HepG2 (cell line): ENCODE measurements around the gene SNAPC4. TPM values are rescaled to one million over a fixed set of nuclear protein-coding genes. Genes with fewer than 3 reads are reported as not detected.

Experiments used
- ATF7-NPFF ChIP-seq: sonication (generic); formaldehyde crosslinking; IDR thresholded peaks from 2 replicates; pipeline ENCODE4 v1.8.1; 2023; ENCODE audit warnings: mild to moderate bottlenecking, low read depth, missing genetic modification reagents, moderate library complexity
- CBX5 ChIP-seq: sonication (generic); formaldehyde crosslinking; IDR thresholded peaks from 2 replicates; pipeline ENCODE4 v1.4.0; 2020; ENCODE audit warnings: missing genetic modification reagents, borderline replicate concordance
- CHCHD3 ChIP-seq: sonication (generic); formaldehyde crosslinking; IDR thresholded peaks from 2 replicates; pipeline ENCODE4 v1.8.0; 2022; ENCODE audit warnings: mild to moderate bottlenecking, missing genetic modification reagents, moderate library complexity
- CHD4 ChIP-seq: fragments of 200-600 bp; sonication (generic); IDR thresholded peaks from 2 replicates; pipeline ENCODE4 v1.7.0; 2017; ENCODE audit warnings: mild to moderate bottlenecking, low read length, borderline replicate concordance
- HDAC1 ChIP-seq: sonication (generic); formaldehyde crosslinking; IDR thresholded peaks from 2 replicates; pipeline ENCODE4 v1.5.1; 2020; ENCODE audit warnings: mild to moderate bottlenecking, missing genetic modification reagents
- MYC ChIP-seq: sonication (generic); formaldehyde crosslinking; IDR thresholded peaks from 2 replicates; pipeline ENCODE4 v1.9.0; 2021; ENCODE audit warnings: missing genetic modification reagents, borderline replicate concordance
- NCOA1 ChIP-seq: sonication (generic); formaldehyde crosslinking; IDR thresholded peaks from 2 replicates; pipeline ENCODE4 v1.9.0; 2021; ENCODE audit warnings: missing genetic modification reagents
- NFATC3 ChIP-seq: sonication (generic); formaldehyde crosslinking; IDR thresholded peaks from 2 replicates; pipeline ENCODE4 v1.5.1; 2020; ENCODE audit warnings: mild to moderate bottlenecking, missing genetic modification reagents
- NR2F2 ChIP-seq: IDR thresholded peaks from 2 replicates; pipeline ENCODE4 v1.6.1; 2012; ENCODE audit warnings: low read depth, inconsistent platforms, borderline replicate concordance
- PHF8 ChIP-seq: sonication (generic); formaldehyde crosslinking; IDR thresholded peaks from 2 replicates; pipeline ENCODE4 v1.5.0; 2020; ENCODE audit warnings: missing genetic modification reagents
- POLR2AphosphoS2 ChIP-seq: IDR thresholded peaks from 2 replicates; pipeline ENCODE4 v1.6.1; 2011; ENCODE audit warnings: low read depth, low read length, improper control_type of control experiment
- ZFY ChIP-seq: sonication (generic); formaldehyde crosslinking; IDR thresholded peaks from 2 replicates; pipeline ENCODE4 v1.4.0; 2020; ENCODE audit warnings: missing genetic modification reagents
- ZNF10 ChIP-seq: sonication (generic); formaldehyde crosslinking; IDR thresholded peaks from 2 replicates; pipeline ENCODE4 v1.4.0; 2020; ENCODE audit warnings: mild to moderate bottlenecking, low read depth, missing genetic modification reagents, borderline replicate concordance
- ZNF761 ChIP-seq: sonication (generic); formaldehyde crosslinking; conservative IDR thresholded peaks from 2 replicates; pipeline ENCODE4 v1.4.0; 2020; ENCODE audit warnings: mild to moderate bottlenecking, missing genetic modification reagents
- ZNF766 ChIP-seq: sonication (generic); formaldehyde crosslinking; IDR thresholded peaks from 2 replicates; pipeline ENCODE4 v1.5.0; 2020; ENCODE audit warnings: missing genetic modification reagents, borderline replicate concordance
- ZSCAN20 ChIP-seq: sonication (generic); formaldehyde crosslinking; IDR thresholded peaks from 2 replicates; pipeline ENCODE4 v1.4.0; 2020; ENCODE audit warnings: missing genetic modification reagents, mild to moderate bottlenecking, borderline replicate concordance
- polyA plus RNA-seq, 8 experiments: library from polyadenylated mRNA; depleted of rRNA in 3 of 8; stranded (reverse) in 7 of 8; unstranded in 1 of 8; fragments of >200 nt; fragmentation: Illumina TruSeq in 4 of 8; extraction: Trizol in 4 of 8; gene quantifications; 2 replicates each; pipeline versions ENCODE4 v1.2.1 to v1.2.3, GENCODE V29; 2011 to 2016; ENCODE audit warnings: low read depth in 4 of 8, missing spikeins in 1 of 8, mixed read lengths in 1 of 8; ENCODE audit not compliant: insufficient read depth in 1 of 8
- total RNA-seq, 5 experiments: library from RNA; depleted of rRNA; stranded (reverse); fragments of >200 nt; fragmentation: Illumina TruSeq; extraction: Trizol; gene quantifications; 2 replicates each; pipeline ENCODE4 v1.2.3, GENCODE V29; 2016; ENCODE audit warnings: low read depth in 1 of 5
- TF ChIP-seq, protein P1 (sequence below): sonication (generic); formaldehyde crosslinking; IDR thresholded peaks from 2 replicates; pipeline ENCODE4 v1.5.0; 2020; ENCODE audit warnings: mild to moderate bottlenecking, low read depth, missing genetic modification reagents, borderline replicate concordance
- TF ChIP-seq, protein P2 (sequence below): sonication (generic); formaldehyde crosslinking; IDR thresholded peaks from 2 replicates; pipeline ENCODE4 v1.4.0; 2020; ENCODE audit warnings: missing genetic modification reagents
- TF ChIP-seq, protein P3 (sequence below): sonication (generic); formaldehyde crosslinking; IDR thresholded peaks from 2 replicates; pipeline ENCODE4 v1.9.0; 2021; ENCODE audit warnings: missing genetic modification reagents, borderline replicate concordance
- TF ChIP-seq, protein P4 (sequence below): sonication (generic); formaldehyde crosslinking; IDR thresholded peaks from 2 replicates; pipeline ENCODE4 v1.9.0; 2021; ENCODE audit warnings: missing genetic modification reagents, borderline replicate concordance

SNAPC4 gene
- total and polyA plus RNA-seq, 2 of the 13 experiments (the other 11 are each of a cell fraction or from before 2014, with no cell fraction given): 2.0 to 6.0 TPM

DNA sequence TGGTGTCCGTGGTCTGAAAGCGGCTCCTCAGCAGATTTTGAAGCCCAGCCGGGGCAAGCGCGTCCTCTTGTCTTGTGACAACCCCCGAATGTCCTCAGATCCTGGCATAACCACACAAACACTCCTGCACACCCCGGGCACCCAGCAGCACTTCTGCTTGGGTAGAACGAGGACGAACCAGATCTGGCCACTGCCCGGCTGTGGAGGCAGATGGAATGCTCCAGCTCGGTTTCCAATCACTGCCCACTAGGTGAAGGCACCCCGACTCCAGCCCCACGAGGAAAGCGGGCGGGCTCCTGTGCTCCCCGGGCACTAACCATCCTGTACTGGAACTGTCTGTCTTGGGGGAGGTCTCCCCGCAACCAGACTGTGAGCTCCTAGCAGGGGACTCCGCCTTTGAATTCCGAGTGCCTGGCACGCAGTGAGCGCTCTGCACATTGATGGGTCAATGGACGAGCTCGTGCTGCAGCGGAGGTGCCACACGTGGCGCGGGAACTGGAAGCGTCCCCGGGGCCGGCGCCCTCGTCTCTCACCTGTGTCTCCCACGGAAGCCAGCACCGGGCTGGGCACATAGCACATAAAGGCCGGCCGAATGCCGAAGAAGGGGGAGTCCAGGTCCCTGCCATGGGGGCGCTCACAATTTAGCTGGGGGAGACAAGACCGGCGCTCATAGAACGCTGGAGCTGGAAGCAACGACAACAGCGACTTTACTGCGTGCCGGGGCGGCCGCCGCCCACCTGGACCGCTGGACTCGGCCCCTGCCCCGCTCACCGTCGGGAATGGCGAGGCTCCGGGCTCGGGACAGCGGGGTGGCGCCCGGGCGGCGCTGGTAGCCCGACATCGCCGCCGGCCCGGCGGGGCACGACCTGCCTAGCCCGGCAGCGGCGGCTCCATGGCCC is 9.8 kb upstream of the SNAPC4 start (continued):
- 0 out of 2 replicates have a peak, but pooled peaks have one; percentile 40 for TF ChIP-seq CHCHD3 (CRISPR knock-in tag)
- TF ChIP-seq HDAC1: no peak
- TF ChIP-seq CHD4: no peak
- peak; percentile 83; the same call in 1 of the 2 replicates for TF ChIP-seq ZNF766
- no peak for TF ChIP-seq ZNF761 (CRISPR knock-in tag)
- no peak for TF ChIP-seq CBX5 (CRISPR knock-in tag)
- peak; percentile 64; the same call in 1 of the 2 replicates for TF ChIP-seq ZSCAN20
- TF ChIP-seq PHF8 (CRISPR knock-in tag): no peak; the same call in 1 of the 2 replicates
- TF ChIP-seq POLR2AphosphoS2: no peak
- TF ChIP-seq, protein P1, sequence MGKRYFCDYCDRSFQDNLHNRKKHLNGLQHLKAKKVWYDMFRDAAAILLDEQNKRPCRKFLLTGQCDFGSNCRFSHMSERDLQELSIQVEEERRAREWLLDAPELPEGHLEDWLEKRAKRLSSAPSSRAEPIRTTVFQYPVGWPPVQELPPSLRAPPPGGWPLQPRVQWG (CRISPR knock-in tag): no peak
- TF ChIP-seq, protein P2, sequence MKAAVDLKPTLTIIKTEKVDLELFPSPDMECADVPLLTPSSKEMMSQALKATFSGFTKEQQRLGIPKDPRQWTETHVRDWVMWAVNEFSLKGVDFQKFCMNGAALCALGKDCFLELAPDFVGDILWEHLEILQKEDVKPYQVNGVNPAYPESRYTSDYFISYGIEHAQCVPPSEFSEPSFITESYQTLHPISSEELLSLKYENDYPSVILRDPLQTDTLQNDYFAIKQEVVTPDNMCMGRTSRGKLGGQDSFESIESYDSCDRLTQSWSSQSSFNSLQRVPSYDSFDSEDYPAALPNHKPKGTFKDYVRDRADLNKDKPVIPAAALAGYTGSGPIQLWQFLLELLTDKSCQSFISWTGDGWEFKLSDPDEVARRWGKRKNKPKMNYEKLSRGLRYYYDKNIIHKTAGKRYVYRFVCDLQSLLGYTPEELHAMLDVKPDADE (CRISPR knock-in tag): peak; percentile 69; the same call in 1 of the 2 replicates
- peak; percentile 74 for TF ChIP-seq MYC
- TF ChIP-seq NCOA1 (CRISPR knock-in tag): no peak
- no peak for TF ChIP-seq ZNF10 (CRISPR knock-in tag)
- TF ChIP-seq NR2F2: no peak; the same call in 1 of the 2 replicates
- TF ChIP-seq NFATC3 (CRISPR knock-in tag): no peak
- TF ChIP-seq, protein P3, sequence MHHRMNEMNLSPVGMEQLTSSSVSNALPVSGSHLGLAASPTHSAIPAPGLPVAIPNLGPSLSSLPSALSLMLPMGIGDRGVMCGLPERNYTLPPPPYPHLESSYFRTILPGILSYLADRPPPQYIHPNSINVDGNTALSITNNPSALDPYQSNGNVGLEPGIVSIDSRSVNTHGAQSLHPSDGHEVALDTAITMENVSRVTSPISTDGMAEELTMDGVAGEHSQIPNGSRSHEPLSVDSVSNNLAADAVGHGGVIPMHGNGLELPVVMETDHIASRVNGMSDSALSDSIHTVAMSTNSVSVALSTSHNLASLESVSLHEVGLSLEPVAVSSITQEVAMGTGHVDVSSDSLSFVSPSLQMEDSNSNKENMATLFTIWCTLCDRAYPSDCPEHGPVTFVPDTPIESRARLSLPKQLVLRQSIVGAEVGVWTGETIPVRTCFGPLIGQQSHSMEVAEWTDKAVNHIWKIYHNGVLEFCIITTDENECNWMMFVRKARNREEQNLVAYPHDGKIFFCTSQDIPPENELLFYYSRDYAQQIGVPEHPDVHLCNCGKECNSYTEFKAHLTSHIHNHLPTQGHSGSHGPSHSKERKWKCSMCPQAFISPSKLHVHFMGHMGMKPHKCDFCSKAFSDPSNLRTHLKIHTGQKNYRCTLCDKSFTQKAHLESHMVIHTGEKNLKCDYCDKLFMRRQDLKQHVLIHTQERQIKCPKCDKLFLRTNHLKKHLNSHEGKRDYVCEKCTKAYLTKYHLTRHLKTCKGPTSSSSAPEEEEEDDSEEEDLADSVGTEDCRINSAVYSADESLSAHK: no peak
- no peak; the same call in 1 of the 2 replicates for TF ChIP-seq ZFY
- TF ChIP-seq, protein P4, sequence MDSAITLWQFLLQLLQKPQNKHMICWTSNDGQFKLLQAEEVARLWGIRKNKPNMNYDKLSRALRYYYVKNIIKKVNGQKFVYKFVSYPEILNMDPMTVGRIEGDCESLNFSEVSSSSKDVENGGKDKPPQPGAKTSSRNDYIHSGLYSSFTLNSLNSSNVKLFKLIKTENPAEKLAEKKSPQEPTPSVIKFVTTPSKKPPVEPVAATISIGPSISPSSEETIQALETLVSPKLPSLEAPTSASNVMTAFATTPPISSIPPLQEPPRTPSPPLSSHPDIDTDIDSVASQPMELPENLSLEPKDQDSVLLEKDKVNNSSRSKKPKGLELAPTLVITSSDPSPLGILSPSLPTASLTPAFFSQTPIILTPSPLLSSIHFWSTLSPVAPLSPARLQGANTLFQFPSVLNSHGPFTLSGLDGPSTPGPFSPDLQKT (CRISPR knock-in tag): no peak
- no peak for TF ChIP-seq ATF7-NPFF
